Measurements from ENCODE around the gene UNC13B.

Gene UNC13B

DNA sequence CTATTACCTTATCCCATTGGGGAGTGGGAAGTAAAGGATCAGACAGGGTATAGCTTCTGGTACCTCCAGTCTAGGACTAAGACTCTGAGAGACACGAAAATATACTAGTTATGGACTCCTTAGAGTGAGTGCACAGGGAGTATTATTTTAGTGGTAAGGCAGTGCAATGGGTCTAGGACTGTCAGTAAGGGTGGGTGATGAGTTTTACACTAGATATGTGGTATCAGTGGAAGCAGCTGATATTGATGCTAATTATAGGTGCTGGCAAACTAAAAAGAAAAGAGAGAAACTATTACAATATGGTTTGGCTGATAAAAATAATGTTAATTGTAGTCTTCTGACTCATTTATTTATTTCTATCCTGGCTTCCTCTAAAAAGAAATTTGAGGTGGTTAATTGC, 118.6 kb downstream of the UNC13B start:
- DNase-seq, result no peak

DNA sequence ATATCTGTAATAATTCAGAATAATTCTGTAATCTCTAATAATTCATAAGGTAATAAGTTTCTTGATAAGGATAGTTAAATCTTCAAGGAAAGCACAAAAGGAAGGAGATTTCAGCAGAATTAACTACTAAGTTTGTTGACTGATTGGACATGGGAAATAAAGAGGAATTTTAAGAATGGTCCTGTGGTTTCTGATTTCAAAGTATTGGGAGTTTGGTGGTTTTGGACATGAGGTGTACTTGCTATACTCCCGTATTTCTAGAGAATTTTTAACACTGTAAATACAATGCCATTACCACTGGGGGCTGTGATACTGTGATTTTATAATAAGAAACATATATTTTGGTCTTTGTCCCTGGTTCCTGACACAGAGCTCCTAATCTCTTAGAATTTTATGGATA, 123.9 kb downstream of the UNC13B start:
- DNase-seq, result no peak

DNA sequence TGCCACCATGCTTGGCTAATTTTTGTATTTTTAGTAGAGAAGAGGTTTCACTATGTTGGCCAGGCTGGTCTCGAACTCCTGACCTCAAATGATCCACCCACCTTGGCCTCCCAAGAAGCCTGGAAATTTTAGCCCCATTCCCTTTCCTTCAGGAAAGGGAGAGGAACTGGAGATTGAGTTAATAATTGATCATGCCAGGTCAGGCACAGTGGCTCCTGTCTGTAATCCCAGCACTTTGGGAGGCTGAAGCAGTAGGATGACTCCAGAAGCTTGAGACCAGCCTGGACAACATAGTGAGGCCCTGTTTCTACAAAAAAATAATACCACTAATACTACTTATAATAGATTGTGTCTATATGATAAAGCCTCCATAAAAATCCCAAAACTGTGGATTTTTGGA, 124.6 kb downstream of the UNC13B start:
- DNase-seq, result no peak

DNA sequence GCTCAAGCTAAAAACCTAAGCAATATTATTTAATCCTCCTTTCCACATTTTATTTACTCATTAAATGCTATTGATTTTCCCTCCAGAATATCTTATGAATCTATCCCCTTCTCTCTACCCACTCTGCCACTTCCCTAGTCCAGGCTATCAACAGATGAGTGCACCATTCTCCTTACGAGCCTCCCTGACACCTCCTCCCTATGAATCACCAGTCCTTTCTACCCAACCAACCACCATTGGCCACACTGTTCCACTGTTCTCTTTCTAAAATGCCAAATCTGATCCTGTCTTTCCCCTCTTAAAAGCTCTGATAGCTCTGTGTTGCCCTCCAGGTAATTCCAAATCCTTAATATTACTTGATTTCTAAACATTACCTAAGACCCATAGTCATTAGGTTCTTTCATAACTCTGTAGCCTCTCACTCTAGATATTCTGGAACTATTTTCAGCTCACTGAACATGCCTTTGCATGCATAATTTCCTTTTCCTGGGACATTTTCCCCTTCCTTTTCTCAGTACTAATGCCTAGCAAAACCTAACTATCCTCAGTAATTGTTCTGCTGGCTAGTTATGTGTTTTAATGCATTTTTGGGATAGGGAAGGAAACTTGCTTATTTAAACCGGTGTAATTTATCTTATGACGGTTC, 126.3 kb downstream of the UNC13B start:
- DNase-seq, result no peak

DNA sequence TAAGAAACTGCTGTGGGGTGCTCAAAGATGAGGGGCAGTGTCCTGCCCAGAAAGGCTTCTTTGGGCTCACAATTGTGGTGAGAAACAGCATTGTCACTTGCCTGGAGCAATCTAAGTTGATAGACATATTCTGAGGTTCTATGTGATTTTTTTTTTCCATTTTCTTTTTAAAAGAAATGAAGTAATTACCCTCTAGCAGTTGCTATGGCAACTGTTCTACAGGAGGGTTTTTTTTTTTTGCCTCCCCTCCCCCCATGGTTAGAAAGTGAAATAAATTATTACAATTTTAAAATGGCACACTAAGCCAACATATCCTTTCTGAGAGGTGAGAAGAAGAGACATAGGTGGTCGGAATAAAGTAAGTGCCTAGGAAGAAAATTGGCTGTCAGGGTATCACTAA, 127.0 kb downstream of the UNC13B start:
- DNase-seq, result no peak

DNA sequence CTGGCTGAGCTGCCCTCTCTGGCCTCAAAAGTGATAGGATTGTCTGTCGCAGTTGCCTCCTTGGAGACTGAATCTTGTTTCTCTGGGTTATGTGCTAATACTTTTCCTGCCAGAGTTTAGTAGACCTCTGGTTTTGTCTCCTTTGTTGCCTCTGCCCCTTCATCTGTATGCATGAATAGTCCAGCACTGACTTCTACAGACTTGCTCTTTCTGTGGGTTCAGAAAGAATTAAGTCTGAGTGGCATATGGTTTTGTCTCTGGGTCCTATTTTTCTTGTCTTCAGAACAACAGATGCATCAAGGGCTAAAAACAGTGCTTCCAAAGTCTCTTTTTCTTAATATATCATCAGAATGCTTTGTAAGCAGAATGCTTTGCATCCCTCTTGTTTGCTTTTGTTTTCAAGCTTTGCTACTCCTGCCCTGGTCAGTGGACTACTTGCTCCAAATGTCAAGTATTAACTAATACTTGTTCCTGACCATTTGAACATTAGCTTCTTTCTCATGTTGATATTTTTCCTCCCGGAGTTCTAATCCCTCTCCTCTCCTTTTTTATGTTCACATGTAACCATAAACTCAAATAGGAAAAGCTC, 131.7 kb downstream of the UNC13B start:
- no peak for DNase-seq

DNA sequence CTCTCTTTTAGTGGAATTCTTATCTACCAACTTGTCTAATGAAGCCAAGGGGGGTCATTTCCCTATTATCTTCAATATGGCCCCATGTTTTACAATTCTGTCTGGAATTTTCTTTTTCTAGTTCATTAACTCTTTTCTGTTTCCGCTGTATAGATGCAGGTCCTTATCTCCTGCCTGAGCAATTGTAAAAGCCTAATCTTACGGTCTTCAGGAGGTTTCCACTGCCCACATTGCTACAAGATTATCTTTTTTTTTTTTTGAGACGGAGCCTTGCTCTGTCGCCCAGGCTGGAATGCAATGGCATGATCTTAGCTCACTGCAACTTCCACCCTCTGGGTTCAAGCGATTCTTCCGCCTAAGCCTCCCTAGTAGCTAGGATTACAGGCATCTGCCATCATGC, 132.3 kb downstream of the UNC13B start:
- no peak for DNase-seq

DNA sequence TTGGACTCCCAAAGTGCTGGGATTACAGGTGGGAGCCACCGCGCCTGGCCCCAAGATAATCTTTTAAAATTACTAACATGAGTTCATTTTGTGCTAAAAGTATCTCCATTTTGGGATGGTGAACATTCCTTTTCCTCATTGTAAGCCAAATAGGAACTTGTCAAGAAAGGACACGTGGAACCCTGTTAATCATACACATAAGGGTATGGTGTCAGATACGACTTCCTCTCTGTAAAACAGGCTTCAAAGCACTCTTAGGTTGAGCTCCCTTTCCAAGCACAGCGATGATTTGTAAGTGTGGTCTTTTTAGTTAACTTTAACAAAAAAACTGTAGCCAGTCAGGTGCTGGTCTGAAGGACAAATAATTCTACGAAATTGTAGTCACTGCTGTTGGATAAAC, 132.7 kb downstream of the UNC13B start:
- no peak for DNase-seq

DNA sequence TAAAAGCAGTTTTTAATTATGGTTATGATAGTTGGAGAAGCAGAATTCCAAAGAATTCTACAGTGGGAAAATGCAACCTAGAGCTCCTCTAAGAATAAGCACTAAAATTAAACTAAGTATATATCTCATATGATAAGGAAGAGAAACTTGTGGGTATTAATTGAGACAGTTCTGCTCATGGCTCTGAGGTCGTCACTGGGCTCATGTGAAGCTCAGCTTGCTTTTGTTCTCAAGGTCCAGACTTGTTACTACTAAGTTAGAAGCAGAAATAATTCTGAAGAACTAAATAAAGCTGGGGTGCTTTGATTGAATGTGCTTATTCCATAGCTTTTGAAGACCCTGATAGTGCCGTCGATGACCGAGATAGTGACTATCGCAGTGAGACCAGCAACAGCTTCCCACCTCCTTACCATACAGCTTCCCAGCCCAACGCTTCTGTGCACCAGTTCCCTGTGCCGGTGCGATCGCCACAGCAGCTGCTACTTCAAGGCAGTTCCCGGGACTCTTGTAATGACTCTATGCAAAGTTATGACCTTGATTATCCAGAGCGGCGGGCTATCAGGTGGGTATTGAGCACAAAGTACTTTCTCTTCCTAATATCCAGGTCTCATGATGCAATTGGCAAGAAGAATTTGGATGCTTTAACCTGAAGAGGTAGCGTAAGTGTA, 133.7 kb downstream of the UNC13B start:
- no peak for DNase-seq

DNA sequence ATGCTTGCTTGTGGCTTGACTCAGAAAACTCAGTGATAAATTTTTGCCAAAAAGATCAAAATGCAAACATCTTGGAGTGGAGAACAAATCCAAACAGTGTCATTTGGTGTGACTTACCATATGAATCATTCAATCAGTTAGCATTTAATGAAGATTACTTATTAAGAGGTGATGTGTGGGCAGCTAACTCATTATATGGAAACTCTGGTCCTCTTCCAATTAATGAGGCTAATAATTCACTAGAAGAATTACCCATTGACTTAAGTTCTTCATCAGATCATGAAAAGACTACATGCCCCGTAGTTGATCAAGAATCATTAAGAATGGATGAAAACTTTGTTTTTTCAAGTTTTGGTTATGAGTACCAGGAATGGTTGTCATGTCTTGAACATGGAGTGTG, 141.8 kb downstream of the UNC13B start:
- DNase-seq, result no peak

DNA sequence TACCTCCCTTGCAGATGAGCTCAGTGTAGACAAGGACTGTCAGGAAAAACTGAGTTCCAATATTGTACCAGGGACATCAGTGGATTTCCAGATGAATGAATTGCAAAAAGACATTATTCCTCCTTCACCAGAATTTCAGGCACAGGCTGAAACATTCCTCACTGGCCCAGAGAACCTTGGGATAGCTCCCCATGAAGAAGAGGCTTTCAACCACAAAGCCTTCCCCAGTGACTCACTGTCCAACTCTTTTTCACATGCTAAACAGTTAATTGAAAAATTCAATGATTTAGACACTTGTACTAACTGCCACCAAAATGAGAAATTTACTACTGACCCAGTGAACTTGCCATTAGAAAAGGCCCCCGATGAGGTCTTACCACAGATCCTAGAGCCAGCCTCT, 144.5 kb downstream of the UNC13B start:
- DNase-seq, result no peak

DNA sequence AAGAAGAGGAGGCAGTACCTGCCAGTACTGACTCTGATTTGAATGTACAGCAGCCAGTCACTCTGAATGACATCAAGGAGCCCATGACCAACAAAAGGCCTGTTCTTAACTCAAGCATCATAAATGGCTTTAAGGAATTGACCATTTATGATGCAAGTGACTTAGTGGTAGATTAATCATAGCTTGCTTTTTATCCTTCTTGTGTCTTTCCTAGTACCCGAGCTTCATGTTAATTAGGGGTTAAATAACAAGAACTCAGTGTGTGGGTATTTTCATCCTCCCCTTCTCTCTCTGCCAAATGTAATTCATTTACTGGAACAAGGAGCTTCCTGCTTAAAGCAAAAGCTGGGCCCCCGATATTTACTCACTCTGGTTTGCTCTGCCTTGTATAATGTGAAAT, 146.5 kb downstream of the UNC13B start:
- DNase-seq, result no peak

DNA sequence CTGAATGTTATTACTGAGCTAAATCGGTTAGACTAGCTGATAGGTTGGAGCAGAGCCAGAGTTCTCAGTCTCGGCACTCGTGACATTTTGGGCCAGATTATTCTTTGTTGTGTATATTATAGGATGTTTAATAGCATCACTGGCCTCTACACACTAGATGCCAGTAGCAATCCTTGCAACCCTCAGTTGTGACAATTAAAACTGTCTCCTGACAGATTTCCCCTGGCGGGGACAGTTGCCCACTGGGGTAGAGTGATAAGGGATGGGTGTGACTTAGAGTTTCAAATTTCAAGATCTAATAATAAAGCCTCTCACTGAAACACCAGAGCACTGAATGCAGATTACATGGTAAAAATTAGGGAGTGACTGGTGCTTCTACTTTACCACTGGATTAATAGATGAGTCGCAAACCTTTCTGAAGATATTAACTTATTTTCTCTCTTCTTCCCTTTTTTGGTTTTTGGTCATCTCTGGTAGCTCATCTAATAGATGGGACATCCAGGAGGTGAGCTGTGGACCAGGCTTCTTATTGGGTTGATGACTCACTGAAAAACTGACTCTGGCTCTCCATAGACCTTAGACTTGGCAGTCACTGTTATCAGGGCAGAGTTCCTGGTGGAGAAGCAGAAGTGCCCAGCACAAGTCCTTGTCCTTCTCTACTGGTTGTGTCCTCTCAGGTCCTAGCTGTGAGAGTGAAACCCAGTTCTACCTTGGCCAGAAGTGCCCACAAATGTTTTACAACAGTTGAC, 150.3 kb downstream of the UNC13B start:
- no peak for DNase-seq

DNA sequence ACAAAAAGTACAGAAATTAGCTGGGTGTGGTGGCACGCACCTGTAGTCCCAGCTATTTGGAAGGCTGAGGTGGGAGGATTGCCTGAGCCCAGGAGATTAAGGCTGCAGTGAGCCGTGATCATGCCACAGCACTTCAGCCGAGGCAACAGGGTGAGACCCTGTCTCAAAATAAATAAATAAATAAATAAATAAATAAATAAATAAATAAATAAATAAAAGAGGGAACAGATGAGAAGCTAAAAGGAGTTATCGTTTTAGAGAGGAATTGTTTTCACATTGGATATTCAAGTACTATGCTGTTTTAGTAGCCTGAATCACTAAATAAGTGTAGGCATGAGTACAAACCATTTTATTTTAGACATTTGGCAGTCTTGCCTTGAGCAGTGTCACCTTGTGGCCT, 151.7 kb downstream of the UNC13B start:
- no peak for DNase-seq

DNA sequence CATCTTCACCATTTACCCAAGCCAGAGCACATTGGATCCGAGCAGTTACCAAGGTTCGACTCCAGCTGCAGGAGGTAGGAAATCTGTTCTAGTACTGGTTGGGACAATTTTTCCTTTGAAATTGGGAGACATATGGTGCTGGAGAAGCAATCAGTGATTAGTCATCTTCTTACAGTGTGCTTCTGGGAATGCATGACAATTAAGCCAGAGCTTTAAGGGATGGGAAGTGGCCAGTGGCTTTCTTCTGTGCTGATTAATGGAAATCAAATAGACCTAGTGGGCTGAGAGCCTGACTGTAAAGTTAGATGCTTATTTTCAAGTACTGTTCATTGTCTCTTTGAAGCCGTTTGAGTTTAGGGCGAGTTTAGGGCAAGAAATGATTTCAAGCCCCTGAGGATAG, 152.1 kb downstream of the UNC13B start:
- DNase-seq, result no peak

DNA sequence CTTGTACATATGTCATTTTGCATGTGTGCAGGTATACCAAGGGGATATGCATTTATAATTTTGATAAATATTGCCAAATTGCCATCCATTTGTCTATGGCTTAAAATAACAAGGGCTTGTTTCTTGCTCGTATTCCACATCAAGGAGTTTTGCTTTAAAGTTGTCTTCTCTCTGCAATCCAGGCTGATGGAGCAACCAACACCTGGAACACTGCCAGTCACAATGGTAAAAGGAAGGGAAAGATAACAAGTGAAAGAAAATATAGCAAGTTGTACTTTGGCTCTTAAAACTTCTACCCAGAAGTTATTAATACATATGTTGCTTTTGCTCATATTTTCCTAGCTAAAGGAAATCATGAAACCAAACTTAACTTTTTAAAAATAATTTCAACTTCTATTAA, 156.9 kb downstream of the UNC13B start:
- no peak for DNase-seq

DNA sequence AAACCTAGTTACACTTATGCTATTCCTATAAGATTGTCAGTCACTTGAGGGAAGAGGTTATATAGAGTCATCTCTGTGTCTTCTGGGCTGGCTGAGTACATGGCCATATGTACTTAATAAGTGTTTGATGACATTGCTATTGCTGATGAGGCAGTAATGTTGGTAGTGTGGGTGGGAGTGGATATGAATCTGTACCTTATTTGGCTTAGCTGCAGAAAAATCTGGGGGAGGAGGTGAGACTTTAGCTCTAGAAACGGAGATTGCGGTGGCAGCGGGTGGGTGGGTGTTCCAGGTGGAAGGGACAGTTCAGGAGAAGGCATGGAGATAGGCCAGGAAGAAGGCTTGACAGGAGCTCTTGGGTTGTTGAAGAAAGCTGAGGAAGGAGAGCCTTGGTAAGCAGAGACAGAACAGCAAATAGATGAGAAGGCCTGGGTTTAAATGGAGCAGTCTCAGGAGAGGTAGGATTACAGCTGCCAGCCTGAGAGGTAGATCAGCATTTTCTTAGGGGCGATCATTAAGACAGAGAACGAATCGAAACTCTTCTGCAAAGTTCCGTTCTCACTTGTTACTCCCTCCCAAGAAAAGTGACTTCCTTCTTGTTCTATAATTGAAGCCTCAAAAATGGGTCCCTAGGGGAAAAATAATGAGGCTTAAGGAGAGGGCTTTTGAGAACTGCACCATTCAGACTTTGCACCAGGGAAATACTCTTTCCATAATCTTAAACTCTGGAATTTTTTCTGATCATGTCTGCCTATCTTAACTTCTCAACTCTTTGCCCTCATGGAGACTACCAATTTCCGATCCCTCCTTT, 160.5 kb downstream of the UNC13B start:
- no peak for DNase-seq

DNA sequence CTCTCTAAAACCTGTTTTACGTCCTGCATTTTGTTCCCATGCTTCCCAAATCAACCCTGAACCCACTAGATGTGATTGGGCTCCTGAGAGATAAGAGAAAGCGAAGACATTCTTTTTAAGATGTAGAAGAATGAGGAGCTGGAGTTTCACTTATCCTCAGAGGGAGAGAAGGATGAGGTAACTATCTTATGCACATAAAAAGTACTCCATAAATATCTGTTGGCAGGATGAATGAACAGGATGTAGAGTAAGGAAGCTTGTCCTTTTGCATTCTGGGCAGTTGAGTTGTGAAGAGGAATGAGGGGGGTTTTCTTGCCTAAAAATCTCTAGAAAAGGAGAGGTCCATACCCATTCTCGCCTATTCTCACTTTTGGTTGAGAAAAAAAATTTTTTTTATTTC, 163.2 kb downstream of the UNC13B start:
- no peak for DNase-seq

DNA sequence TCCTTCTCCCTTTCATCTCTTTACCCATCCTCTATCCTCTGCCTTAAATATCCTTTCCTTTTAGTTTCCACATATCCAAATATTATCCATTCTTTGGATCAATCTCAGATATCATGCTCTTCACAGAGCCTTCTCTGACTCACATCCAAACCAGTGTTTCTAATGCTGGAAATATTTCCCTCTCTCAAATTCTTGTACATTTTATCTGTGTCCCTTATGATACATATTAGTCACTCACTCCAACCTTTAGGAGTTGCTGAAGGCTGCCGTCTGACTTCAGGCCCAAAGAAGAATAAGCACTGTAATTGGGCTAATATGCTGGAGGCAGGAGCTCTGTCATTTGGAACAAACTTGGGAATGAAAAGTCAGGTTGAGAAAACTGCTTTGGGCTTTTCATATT, 171.7 kb downstream of the UNC13B start:
- no peak for DNase-seq

DNA sequence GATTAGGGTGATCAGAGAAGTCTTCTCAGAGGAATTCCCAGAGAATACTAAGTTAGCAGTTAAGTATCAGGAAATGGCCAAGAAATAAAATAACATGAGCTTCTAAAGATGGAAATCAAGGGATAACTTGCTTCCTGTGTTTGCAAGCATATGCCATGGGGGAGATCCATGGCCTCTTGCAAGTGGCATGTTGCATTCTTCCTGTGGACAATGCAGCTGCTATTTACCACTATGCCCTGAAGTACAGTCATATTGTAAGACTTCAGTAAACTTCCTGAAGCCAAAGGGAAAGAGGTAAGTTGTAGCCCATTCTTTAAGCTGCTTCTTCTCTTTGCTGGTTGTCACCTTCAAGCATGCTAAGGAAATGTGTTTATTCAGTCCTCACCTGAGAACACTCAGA, 173.4 kb downstream of the UNC13B start:
- no peak for DNase-seq

DNA sequence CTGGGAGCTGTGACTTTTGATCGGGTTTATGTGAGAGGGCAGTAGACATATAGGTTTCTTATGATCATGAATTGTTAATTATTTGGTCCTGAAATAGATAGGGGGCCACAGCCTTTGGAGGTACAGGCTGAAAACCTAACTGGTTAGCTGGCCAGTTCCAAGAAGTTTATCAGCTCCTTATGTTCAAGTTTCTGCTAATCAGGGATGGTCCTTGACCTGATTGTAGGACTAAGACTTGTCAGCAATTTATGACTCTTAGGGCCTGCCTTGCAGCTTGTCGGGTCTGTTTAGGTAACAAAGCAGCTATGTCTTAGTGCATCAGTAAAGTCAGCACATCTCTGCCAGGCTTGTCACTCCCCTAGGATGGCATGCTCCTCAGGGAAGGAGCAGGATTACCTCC, 176.3 kb downstream of the UNC13B start:
- DNase-seq, result no peak

DNA sequence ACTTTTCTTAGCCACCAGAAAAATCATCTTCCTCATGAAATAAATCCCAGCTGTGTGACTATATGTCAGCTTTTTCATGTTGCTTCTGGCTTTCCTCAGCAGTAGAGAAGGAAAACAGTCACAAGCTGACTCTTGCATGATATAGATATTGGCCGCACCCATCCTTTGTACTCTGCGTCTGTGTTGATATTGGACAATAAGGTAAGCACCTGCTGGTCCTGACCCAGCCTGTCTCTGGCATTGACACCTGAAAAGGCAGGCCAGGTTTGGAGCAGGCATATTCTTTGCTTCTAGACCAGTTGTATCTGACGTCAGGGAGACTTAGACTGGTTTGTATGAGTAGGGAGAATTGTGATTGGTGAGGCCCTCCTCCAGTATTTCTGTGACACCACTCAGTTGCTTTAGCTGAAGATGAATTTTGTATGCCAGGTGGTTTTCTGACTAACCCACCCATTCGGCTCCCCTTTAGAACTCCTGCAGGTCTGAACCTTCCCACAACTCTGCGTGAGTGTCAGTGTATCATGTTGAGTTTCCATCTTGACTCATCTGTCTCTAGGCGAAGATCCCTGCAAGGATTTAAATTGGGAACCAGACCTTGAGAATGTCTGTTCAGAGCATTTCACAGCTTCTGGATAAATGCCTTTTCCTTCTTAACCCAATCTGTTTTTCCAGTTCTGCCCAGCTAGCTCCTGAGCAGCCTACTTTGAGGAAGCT, 176.9 kb downstream of the UNC13B start:
- DNase-seq, result no peak

DNA sequence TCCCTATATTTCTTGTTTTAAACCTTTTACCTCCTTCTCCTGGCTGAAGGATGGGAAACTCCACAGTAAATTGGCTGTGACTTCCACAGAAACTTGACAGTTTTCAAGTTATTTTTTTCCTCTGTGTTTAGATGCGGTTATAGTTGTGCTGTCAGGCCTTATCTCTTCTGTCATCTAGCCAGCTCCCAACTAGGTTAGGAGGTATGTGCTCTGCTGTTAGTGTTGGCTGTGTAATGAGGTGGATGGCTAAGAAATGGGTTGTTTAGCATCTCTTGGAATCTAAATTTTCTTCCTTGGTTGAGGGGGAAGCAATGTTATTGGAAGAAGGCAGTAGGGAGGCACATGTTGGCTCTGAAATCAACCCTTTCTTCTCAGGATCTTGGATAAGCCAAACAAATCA, 178.2 kb downstream of the UNC13B start:
- DNase-seq, result no peak
